ENCODE data around the gene ATP12A. TPM values are rescaled to one million over a fixed set of nuclear protein-coding genes. Genes with fewer than 3 reads are reported as not detected.

The ATP12A gene
- total RNA-seq, 1 donor: not detected

DNA sequence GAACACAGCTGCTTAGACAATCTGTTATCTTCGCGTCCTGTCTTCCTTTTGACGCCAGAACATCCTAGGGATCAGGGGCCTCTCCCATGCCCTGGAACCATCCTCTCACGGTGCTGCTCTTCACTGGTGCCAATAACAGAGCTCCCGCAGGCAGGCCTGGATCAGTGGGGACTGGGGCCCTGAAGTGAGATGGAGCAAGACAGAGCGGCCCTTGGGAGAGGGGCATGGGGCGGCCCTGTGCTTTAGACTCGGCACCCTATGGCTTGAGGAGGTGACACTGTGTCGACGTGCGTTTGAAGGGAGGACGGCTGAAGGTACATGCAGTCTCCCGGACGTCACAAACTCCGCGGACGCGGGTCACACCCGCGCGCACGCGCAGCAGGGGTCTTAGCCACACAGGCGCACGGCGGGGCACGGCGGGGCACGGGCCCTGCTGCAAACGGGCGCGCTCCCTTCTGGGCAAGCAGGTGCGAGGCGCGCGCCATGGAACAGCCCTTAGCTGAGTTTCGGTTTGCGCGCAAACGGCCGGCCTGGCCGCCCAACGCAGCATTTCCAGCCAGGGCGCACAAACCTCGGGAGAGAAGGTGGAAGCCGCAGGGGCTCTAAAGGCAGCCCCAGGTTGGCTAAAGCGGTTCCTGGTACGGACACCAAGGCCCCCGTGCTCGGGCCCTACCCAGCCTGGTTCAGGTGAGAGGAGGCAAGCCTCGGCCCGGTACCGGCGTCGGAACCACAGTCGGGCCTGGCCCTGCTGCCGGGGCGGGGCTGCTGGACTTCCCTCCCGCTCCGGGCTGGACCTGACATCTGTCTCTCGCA, 67.2 kb downstream of the ATP12A start:
- peak; percentile 2 for DNase-seq (ENCODE audit: low read depth)
- TF ChIP-seq, protein P1, sequence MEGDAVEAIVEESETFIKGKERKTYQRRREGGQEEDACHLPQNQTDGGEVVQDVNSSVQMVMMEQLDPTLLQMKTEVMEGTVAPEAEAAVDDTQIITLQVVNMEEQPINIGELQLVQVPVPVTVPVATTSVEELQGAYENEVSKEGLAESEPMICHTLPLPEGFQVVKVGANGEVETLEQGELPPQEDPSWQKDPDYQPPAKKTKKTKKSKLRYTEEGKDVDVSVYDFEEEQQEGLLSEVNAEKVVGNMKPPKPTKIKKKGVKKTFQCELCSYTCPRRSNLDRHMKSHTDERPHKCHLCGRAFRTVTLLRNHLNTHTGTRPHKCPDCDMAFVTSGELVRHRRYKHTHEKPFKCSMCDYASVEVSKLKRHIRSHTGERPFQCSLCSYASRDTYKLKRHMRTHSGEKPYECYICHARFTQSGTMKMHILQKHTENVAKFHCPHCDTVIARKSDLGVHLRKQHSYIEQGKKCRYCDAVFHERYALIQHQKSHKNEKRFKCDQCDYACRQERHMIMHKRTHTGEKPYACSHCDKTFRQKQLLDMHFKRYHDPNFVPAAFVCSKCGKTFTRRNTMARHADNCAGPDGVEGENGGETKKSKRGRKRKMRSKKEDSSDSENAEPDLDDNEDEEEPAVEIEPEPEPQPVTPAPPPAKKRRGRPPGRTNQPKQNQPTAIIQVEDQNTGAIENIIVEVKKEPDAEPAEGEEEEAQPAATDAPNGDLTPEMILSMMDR (IDR thresholded peaks at IDR 0.05; ENCODE audit: insufficient read depth, low read length): no peak

DNA sequence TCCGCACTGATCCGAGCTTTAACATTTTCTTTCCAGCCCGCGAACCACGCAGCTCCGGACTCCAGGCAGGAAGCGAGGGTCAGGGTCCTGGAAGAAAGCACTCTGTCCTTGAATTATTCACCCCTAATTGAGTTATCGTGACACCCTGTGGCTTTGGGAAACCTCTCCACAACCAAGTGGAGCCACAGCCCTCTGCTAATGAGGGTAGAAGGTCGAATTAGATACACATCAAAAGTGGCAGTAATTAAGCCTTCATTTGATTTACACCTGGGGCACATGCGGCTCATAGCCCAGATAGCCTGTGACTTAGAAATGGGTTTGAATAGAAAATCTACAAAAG, 67.8 kb downstream of the ATP12A start:
- H3K4me3 ChIP-seq (ENCODE audit: low read depth, low read length): no peak overlapping the region
- DNase-seq (ENCODE audit: low read depth): no peak
- TF ChIP-seq, protein P1 (IDR thresholded peaks at IDR 0.05; ENCODE audit: insufficient read depth, low read length): no peak

More for the DNA sequence above, 67.2 kb downstream of the ATP12A start:
- H3K4me3 ChIP-seq (ENCODE audit: low read depth, low read length): peak overlapping the region; percentile 37

DNA sequence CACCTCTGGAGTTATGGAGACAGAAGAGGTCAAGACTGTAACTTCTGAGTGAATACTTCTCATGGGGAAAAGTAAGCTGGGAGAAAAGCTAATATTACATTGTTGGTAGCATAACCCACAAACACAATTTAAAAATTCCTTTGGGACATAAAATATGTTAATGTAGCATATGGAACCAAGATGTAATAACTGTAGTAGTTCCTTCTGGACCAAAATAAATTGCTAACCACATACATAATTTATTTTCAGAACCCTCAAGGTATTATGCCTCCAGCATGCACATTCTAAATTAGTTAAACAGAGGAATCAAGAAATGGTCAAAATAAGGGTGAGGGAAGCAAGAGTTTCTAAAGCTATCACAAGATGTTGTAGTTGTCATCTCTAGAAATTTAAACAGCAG, 79.0 kb downstream of the ATP12A start:
- no peak overlapping the region for H3K4me3 ChIP-seq (ENCODE audit: low read depth, low read length)
- no peak for DNase-seq (ENCODE audit: low read depth)
- TF ChIP-seq, protein P1 (IDR thresholded peaks at IDR 0.05; ENCODE audit: insufficient read depth, low read length): no peak

Small RNA genes lying within 50 kb of the gene (small RNA-seq; reads per million reads assigned to genes)
- gene RNY1P7: not detected

Other genes with a start within 250 kb of the ATP12A start
- gene PARP4, start 167.6 kb upstream of the ATP12A start, total RNA-seq (ENCODE audit: low replicate concordance): 72.0 and 109 TPM in 2 replicates
- gene RNF17, start 83.8 kb downstream of the ATP12A start, total RNA-seq (ENCODE audit: low replicate concordance): not detected in 2 replicates